ENCODE measurements around the gene ELP2.

Gene ELP2

GRCh38 chr18:36130883-36131653 lies 1.4 kb downstream of the ELP2 start:
- DNase-seq, result no peak
- H3K36me3 ChIP-seq (ENCODE audit: insufficient read depth, low read length), result peaks cover 37% of the 10 kb centered on the region
- H3K79me2 ChIP-seq (ENCODE audit: insufficient read depth, low read length), result peaks cover 97% of the 10 kb centered on the region
- no peaks in the 10 kb centered on the region for H3K9me3 ChIP-seq (ENCODE audit: insufficient read depth, low read length, severe bottlenecking)
- H3K4me3 ChIP-seq (ENCODE audit: low read depth in 1 of 2, low read length in 2 of 2), result peak overlapping the region; percentile 66 to 93; a peak in 3 of 4 replicates
- TF ChIP-seq EZH2 (IDR thresholded peaks at IDR 0.05; ENCODE audit: borderline replicate concordance, low read depth, low read length, severe bottlenecking) (no peak), CTCF (IDR thresholded peaks at IDR 0.05; ENCODE audit: borderline replicate concordance, extremely low read depth, low read length, poor library complexity, severe bottlenecking) (no peak)
- peak overlapping the region; percentile 72 for H3K4me2 ChIP-seq (ENCODE audit: insufficient read depth, low read length)
- peaks cover 34% of the 10 kb centered on the region; the same call in 1 of the 2 replicates for H4K20me1 ChIP-seq (ENCODE audit: insufficient read depth, low read length)
- no peaks in the 10 kb centered on the region for H3K27me3 ChIP-seq (ENCODE audit: insufficient read depth, low read length, poor library complexity)
- no peak for ATAC-seq (ENCODE audit: insufficient read depth, low read depth)
- no peak overlapping the region for H3K27ac ChIP-seq (ENCODE audit: low read length)
- H3K4me1 ChIP-seq (ENCODE audit: insufficient read depth, low read length), result peaks cover 55% of the 10 kb centered on the region
- H2AFZ ChIP-seq (ENCODE audit: low read depth, low read length), result no peak overlapping the region
- peak overlapping the region; percentile 99 for H3K9ac ChIP-seq (ENCODE audit: low read depth, low read length)

GRCh38 chr18:36131692-36132483 lies 2.2 kb downstream of the ELP2 start:
- ATAC-seq (ENCODE audit: insufficient read depth, low read depth), result no peak
- Histone ChIP-seq H3K27ac (ENCODE audit: low read length) (no peak overlapping the region; the same call in 1 of the 2 replicates), H4K20me1 (ENCODE audit: insufficient read depth, low read length) (peaks cover 34% of the 10 kb centered on the region; the same call in 1 of the 2 replicates), H2AFZ (ENCODE audit: low read depth, low read length) (no peak overlapping the region), H3K4me2 (ENCODE audit: insufficient read depth, low read length) (peak overlapping the region; percentile 72), H3K4me1 (ENCODE audit: insufficient read depth, low read length) (peaks cover 49% of the 10 kb centered on the region), H3K79me2 (ENCODE audit: insufficient read depth, low read length) (peaks cover 93% of the 10 kb centered on the region), H3K27me3 (ENCODE audit: insufficient read depth, low read length, poor library complexity) (no peaks in the 10 kb centered on the region), H3K9ac (ENCODE audit: low read depth, low read length) (peak overlapping the region; percentile 24; the same call in 1 of the 2 replicates), H3K36me3 (ENCODE audit: insufficient read depth, low read length) (peaks cover 38% of the 10 kb centered on the region), H3K9me3 (ENCODE audit: insufficient read depth, low read length, severe bottlenecking) (no peaks in the 10 kb centered on the region), H3K4me3 (ENCODE audit: low read depth in 1 of 2, low read length in 2 of 2) (peak overlapping the region in 1 of 2 experiments; percentile 93; a peak in 2 of 4 replicates)
- no peak for TF ChIP-seq EZH2 (IDR thresholded peaks at IDR 0.05; ENCODE audit: borderline replicate concordance, low read depth, low read length, severe bottlenecking)
- TF ChIP-seq CTCF (IDR thresholded peaks at IDR 0.05; ENCODE audit: borderline replicate concordance, extremely low read depth, low read length, poor library complexity, severe bottlenecking), result no peak
- no peak for DNase-seq

- peaks cover 41% of the 10 kb centered on the region for H3K4me1 ChIP-seq (ENCODE audit: insufficient read depth, low read length)
- no peak overlapping the region for H2AFZ ChIP-seq (ENCODE audit: low read depth, low read length)
- H3K4me3 ChIP-seq (ENCODE audit: low read depth in 1 of 2, low read length in 2 of 2), result no peak overlapping the region; a peak in 1 of 4 replicates
- ATAC-seq (ENCODE audit: insufficient read depth, low read depth) (no peak), DNase-seq (no peak)
- H3K79me2 ChIP-seq (ENCODE audit: insufficient read depth, low read length), result peaks cover 84% of the 10 kb centered on the region
- H3K27ac ChIP-seq (ENCODE audit: low read length), result no peak overlapping the region
- H3K9me3 ChIP-seq (ENCODE audit: insufficient read depth, low read length, severe bottlenecking), result no peaks in the 10 kb centered on the region
- H3K9ac ChIP-seq (ENCODE audit: low read depth, low read length), result no peak overlapping the region
- H3K4me2 ChIP-seq (ENCODE audit: insufficient read depth, low read length), result peak overlapping the region; percentile 72; the same call in 1 of the 2 replicates
- H4K20me1 ChIP-seq (ENCODE audit: insufficient read depth, low read length), result peaks cover 34% of the 10 kb centered on the region; the same call in 1 of the 2 replicates
- H3K36me3 ChIP-seq (ENCODE audit: insufficient read depth, low read length), result peaks cover 47% of the 10 kb centered on the region
- H3K27me3 ChIP-seq (ENCODE audit: insufficient read depth, low read length, poor library complexity), result no peaks in the 10 kb centered on the region
- no peak for TF ChIP-seq CTCF (IDR thresholded peaks at IDR 0.05; ENCODE audit: borderline replicate concordance, extremely low read depth, low read length, poor library complexity, severe bottlenecking)
- no peak for TF ChIP-seq EZH2 (IDR thresholded peaks at IDR 0.05; ENCODE audit: borderline replicate concordance, low read depth, low read length, severe bottlenecking)
Observed at GRCh38 chr18:36132756-36133155, 3.1 kb downstream of the ELP2 start.

All from DND-41 (cell line).